HG03045 (cell line): ENCODE data around the gene LRGUK.
"Not testable (repeated sequence)": the region's sequence is repeated elsewhere in the genome, so short reads cannot be mapped to it uniquely, and the experiment has no call there.

ENCODE experiments used
- ATAC-seq: cut with Tn5 transposase; IDR thresholded peaks from one replicate; pipeline ENCODE4 v1.9.1; 2021; ENCODE audit warnings: mild to moderate bottlenecking, moderate library complexity; ENCODE audit not compliant: unreplicated experiment

LRGUK gene, protein sequence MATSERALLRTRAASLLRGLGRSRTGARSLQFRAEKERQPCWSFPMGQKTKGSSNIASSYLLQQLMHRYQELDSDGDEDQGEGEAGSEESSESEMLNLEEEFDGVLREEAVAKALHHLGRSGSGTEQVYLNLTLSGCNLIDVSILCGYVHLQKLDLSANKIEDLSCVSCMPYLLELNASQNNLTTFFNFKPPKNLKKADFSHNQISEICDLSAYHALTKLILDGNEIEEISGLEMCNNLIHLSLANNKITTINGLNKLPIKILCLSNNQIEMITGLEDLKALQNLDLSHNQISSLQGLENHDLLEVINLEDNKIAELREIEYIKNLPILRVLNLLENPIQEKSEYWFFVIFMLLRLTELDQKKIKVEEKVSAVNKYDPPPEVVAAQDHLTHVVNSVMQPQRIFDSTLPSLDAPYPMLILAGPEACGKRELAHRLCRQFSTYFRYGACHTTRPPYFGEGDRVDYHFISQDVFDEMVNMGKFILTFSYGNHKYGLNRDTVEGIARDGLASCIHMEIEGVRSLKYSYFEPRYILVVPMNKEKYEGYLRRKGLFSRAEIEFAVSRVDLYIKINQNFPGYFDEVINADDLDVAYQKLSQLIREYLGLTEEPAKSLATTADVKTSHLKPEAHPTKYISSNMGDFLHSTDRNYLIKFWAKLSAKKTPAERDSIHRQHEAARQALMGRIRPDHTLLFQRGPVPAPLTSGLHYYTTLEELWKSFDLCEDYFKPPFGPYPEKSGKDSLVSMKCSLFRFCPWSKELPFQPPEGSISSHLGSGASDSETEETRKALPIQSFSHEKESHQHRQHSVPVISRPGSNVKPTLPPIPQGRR

DNA sequence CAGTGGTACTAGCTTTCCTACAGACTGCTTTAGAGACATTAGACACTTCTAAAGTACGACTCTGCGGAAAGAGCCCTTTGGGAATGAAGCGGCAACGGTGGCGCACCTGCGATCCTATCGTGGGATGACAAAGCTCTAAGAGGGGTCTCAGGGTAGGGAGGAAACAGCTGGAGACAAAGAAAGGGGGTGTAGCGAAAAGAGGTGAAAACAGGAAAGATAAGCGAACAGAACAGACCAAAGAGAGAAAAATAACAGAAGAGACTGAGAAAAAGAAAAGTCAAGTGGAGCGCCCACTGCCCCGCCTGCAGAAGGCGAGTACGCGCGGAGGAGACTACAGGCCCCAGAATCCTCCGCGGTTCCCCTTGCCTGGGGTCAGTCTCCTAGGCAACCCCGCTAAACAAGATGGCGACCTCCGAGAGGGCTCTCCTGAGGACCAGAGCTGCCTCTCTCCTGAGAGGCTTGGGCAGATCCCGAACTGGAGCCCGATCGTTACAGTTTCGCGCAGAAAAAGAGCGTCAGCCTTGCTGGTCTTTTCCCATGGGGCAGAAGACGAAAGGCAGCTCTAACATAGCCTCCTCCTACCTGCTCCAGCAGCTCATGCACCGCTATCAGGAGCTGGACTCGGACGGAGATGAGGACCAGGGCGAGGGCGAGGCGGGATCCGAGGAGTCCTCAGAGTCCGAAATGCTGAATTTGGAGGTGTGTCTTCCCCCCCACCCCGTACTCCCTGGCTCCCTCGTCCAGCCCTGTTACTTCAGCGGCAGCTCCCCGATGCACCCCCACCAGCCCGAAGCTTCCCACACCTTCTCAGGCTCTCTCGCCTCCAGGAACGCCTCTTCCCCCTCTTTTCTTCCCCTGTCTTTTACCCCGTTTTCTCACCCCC, at the start of gene LRGUK:
TSS of gene LRGUK (plus strand) at position 375 of the 883 bp plus-strand sequence. CDS start at position 403, 28 bp downstream.
- peak; percentile 100 for ATAC-seq

DNA sequence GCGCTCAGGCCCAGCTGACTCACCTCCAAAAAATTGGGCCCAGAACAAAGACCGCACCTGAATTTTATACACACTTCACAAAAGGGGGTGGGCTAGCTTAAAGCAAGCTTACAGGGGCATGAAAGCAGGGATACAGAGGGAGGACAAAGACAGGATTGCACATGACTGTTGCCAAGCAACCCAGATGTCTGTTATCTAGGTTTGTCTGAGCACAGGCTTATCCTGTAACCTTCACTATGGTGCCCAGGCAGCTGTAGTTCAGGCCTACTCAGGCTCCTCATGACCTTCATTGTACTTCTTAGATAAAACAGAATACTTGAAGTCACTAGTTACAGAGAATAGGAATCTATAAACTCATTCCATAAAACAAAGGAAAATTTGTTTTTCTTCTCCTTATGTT, 49.6 kb upstream of the LRGUK start:
- ATAC-seq: not testable (repeated sequence)

DNA sequence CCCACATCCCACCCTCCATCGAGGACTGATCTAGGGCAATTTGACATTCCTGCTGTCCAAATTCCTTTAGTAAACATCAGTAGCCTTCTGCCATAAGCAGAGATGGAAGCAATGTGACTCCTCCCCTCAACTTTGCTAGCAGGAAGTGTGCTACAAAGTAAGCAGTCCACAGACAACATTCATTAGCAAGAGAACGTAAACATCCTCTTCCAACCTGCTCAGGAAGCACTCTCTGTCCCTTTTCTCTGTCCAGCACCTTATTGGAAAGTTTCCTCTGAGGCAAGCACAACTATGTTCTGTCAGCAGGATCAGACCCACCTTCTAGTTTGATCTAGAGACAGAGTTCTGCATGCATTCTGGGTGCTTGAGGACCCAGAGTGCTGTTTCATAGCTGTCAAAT, 48.1 kb upstream of the LRGUK start:
- no peak for ATAC-seq

DNA sequence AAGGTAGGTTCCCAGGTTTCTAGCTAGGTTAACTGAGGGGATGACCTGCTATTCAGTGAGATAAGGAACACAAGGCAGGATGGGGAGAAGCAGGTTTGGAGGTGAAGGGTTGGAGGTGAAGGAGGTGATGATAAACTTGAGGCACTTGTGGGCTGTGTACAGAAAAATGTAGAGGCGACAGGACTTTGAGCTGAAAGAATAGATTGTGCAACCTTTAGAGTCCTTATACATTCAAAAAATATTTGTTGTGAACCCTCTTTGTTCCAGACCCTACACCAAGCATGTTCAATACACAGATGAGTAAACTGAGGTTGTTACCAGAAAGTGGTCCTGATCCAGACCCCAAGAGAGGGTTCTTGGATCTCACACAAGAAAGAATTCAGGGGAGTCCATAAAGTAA, 45.4 kb upstream of the LRGUK start:
- no peak for ATAC-seq

DNA sequence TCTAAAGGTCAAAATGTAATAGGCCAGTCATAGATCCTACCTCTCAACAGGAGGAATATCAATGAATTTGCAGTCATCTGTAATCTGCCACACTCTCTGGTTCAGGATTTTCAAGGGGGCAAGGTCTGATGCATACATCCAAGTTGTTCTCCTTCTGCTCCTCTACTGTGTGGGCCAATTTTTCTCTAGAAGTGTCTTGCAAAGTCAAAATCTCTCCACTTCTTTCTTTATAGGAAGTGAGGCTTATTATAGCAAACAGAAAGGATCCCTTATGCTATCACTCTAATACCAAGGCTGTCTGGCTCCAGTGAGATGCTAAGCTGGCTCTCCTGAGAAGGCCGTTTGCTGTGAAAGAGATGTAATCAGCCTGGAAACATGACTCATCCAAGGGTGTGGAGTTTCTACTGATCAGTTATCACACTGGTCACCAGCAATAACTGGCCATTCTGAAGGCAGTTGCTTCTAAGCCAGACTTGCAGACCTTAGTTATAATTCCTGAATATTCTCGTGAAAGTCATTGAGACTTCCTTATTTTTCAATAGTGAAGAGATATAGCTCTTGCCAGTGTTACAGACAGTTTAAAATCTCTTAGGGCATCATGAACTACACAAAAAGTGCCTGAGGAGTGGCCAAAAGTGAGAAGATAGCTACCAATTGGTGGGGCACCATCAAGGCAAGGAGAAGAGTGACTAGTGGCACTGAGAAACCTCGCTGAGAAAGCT, 43.2 kb upstream of the LRGUK start:
- no peak for ATAC-seq

DNA sequence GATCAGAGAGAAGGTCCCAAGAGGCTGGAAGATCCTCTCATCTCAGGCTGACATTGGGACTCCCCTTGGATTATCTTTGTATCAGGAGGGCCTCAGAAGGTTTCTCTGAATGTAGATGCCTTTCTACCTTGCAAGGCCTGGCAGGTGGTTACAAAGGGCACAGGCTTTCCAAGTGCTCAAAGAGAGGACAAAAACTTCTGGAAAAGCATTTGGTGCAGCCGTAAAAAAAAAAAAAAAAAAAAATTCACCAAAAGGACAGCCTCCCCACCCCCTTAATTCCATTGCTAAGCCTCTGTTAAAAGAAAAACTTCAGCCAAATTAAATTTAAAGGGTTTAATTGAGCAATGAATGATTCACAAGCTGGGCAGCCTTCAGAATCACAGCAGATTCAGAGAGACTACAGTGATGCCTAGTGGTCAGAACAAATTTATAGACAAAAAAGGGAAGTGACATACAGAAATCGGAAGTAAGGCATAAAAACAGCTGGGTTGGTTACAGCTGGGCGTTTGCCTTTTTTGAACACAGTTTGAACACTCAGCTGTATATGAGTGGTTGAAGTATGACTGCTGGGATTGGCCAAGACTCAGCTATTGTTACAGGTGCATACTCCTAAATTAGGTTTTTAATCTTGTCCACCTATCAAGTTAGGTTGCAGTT, 42.5 kb upstream of the LRGUK start:
- ATAC-seq: peak; percentile 85

DNA sequence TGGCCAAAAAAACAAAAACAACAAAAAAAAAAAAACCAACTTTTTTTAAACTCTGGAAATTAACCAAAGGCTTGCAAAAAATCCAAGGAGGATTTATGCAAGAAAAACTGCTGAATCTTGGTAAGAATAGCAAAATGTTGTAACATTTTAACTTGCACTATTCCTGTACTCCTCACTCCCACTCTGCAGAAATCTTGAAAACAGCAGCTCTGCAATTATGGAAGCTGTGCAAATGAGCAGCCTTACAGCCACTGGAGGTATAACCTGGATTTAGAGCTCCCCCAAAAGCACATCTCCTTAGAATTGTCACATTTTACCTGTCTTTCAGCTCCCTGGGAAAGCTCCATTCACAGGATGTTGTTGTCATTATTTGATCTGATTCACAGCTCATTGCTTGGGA, 41.8 kb upstream of the LRGUK start:
- ATAC-seq: no peak

DNA sequence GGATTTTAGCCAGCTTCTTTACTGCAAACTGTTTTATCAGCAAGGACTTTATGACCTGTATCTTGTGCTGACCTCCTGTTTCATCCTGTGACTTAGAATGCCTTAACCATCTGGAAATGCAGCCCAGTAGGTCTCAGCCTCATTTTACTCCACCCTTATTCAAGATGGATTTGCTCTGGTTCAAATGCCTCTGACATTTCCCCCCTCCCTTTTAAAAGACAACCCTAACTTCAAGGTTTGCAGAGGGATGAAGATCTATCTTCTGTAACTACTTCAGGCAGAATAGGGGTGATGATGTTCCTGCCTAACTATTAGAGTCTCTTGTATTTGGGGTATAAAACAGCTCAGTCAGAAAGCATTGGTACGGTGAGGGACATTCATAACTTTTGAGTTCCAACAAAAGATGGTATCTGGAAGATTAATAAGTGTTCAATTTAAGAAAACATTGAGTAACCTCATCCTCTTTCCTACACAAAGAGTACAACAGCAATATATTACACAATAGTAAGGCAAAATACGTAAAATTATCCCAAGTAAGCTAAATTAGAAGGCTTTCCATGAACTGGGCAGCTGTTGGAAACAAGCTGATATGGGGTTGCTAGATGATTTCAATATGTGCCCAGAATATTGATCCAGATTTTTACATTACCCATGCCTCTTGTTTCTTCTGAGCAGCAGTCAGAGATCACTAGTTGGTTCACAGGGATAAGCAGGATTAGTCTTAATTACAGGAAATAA, 40.0 kb upstream of the LRGUK start:
- no peak for ATAC-seq

DNA sequence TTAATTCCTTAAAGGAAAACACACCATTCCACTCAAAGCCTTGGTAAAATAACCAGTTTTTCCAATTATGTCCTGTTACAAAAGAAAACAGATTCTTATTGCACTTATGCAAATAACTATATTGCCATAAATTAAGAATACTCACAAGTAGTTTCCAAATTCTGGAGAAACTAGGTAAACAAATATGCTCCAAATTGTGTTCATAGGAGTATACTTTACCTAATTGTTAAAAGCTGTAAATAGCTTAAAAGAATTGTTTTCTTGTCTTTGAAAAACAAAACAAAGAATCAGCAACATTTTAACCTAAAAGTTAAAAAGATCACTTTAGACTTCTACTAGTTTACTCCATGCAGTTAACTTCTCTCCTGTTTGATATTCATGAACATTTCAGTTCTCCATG, 38.9 kb upstream of the LRGUK start:
- ATAC-seq: no peak

DNA sequence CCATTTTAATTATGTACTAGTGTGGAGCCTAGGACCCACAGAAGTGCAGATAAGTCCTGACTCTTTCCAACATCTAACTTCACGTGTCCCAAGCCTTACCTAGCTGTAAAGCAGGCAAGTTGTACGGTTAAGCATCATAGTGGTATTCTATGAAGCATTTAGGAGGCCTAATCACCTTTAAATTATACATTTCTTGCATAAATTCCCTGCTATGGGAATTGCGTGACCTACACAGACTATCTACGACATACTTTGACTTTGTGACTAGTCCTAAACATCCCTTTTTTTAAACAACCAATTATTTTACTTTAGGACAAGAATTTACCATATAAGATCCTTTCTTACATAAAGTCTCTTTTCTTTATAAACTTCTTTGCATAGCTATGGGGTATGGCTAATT, 37.7 kb upstream of the LRGUK start:
- no peak for ATAC-seq

DNA sequence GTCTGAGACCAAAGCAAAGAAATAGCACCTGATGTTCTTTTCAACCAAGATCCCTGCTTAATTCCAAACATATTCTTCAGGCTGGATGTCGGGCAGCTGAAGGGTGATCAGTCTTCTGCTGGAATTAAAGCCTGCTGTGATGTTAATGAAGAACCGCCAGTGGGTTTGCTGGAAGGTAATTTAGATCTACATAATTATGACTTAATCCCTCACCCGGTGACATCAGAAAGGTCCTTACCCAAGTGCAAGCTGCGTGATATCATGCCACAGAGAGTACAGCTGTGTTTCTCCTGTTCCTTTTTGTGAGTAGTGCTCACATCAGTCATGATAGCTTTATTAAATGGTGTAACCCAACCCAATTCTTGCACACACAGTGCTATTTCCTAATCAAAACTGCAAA, 29.1 kb upstream of the LRGUK start:
- ATAC-seq: no peak

DNA sequence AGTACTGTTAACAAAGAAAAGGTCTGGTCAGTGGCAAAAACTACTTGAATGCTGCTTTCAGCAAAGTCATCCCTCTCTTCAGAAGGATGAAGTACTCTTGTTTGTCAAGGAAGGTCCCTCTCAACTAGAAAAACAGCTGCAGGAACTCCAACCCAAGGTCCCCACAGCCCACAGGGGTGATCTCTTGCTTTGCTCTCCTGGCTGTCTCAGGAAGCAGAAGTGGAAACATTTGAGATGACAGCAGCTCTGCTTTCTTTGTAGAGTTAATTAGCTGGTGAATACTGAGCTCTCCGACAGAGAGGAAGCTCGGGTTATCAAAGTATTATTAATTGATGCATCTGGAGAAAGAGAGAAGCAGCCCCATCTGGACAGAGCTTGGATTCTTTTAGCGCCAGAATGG, 25.4 kb upstream of the LRGUK start:
- ATAC-seq: no peak

DNA sequence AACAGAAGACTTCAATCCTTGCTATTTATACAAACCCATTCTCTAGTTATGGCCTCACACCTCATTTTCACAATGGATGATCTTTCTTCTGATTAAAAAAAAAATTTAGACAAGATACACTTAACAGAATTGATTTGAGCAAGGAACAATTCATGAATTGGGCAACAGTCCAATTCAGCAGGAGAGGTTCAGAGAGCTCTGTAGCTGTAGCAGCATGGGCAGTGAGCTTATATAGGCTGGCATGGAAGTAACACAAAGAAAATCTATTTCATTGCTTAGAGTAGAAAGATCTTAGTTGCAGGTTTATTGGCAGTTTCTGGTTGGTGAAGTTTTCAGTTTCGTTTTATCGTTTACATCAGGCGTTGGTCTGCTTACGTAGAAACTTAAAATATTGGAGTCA, 23.0 kb upstream of the LRGUK start:
- no peak for ATAC-seq

DNA sequence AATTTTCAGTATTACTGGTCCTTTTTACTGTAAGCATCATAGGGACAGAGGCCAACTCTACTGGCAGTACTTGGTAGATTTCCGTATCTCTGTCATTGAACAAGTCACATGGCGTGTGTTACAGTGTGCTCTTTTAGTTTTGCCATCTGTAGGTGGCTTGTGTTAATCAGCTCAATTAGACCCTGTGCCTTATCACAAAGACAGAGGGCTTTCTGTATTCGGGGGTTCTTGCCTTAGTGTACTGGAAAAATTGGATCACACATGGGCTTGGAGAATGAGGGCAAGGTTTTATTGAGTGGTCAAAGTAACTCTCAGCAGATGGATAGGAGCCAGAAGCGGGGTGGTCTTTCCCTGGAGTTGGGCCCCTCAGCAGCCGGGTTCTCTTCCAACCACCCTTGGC, 21.3 kb upstream of the LRGUK start:
- ATAC-seq: no peak

DNA sequence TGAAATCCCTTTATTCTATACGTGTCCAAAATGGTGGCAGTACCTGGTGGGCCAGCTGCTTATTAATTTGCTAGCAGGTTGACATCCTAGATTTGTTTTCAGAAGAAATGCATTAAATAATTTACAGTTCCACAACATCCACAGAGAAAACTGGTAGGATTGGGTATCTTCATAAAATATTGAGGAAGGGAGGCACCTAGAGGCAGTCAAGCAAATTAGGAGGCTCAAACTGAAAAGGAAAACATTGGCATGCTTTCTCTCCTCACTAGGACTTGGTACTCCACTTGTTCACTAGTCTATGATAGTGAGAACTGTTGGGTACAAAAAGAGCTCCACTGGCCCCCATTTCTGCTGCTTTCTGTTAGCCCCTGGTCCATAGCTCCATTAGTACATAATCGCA, 18.3 kb upstream of the LRGUK start:
- ATAC-seq: no peak

DNA sequence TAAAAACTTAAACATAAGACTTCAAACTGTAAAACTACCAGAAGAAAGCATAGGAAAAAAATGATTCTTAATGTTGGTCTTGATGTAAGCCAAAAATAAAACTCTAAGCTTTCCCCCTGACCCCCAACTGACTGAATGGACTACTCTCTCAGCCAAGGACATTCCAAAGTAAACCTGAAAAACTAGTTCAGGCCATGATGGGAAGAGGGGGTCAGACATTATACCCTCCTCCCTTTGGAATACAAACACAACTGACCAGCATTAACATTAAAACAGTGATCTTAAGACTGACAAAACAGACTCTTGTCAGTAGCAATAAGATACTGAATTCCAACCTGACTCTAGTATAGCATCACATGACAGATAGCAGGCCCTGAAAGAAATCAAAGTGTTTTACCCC, 13.5 kb upstream of the LRGUK start:
- ATAC-seq: no peak

DNA sequence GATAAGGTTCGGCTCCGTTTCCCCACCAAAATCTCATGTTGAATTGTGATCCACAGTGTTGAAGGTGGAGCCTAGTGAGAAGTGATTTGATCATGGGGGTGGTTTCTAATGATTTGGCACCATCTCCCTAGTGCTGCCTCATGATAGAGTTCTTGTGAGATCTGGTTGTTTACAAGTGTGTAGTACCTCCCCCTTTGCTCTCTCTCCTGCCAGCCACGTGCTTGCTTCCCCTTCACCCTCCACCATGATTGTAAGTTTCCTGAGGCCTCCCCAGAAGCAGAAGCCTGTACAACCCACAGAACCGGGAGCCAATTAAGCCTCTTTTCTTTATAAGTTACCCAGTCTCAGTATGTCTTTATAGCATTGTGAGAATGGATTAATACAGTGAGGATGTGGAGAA, 12.1 kb upstream of the LRGUK start:
- ATAC-seq: no peak

DNA sequence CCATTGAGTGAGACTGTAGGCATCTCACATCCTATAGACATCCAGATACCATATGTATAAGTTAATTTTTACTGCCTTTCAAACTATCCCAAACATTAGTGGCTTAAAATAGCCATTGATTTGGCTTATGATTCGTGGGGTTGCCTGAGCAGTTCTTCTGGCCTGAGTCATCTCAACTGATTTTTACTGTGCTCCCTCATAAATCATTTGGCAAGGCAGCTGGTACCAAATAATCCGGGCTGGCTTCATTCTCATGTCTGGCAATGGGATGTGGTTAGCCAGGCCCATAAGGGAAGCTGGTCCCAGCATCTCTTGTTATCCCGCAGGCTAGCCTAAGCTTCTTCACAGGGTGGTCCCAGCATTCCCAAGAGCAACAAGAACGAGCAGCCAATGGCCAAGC, 6.7 kb upstream of the LRGUK start:
- ATAC-seq: no peak

DNA sequence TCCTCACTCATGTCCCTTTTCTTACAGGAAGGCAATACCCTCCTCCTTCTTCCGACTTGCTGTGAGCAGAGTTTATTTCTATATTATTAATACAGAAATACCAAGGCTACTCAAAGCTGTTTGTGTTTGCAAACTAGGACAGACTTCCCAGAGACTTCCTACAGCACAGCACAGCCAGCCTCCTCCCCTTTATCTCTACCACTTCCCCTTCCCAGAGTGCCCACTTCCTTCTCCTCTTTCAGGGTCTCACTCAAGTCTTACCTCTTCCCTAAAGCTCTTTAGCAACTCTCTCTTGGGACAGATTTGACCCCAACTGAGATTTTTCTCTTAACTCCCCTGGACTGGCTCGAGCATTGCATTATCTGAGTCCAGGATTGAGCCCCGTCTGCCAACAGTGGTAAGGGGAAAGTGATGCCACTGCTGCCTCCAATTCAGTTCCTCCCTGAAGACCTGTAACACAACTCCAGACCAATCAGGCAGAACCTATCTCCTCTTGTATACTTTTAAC, 5.5 kb upstream of the LRGUK start:
- no peak for ATAC-seq
